ENCODE data around the gene LLGL2. TPM values are rescaled to one million over a fixed set of nuclear protein-coding genes. Genes with fewer than 3 reads are reported as not detected.

The LLGL2 gene
- total RNA-seq, 1 donor from 2014 or later = 34.4 TPM

- H3K36me3 Mint-ChIP-seq (ENCODE audit: low read depth, unreplicated experiment) = peaks cover 12% of the 10 kb centered on the region
- DNase-seq (ENCODE audit: low spot score) = no peak
- no peaks in the 10 kb centered on the region for H3K4me1 Mint-ChIP-seq (ENCODE audit: unreplicated experiment)
- H3K4me3 Mint-ChIP-seq (ENCODE audit: unreplicated experiment) = no peak overlapping the region
- no peaks in the 10 kb centered on the region for H3K9me3 Mint-ChIP-seq (ENCODE audit: unreplicated experiment)
- H3K27me3 Mint-ChIP-seq (ENCODE audit: unreplicated experiment) = peaks cover 13% of the 10 kb centered on the region
- no peak for TF ChIP-seq CTCF (IDR thresholded peaks at IDR 0.05; ENCODE audit: unreplicated experiment)
- no peak overlapping the region for H3K27ac Mint-ChIP-seq (ENCODE audit: unreplicated experiment)
Observed at GRCh38 chr17:75616521-75617122, 91.1 kb downstream of the LLGL2 start.

GRCh38 chr17:75617218-75617617, 91.7 kb downstream of the LLGL2 start:
- Mint-ChIP-seq H3K27me3 (ENCODE audit: unreplicated experiment) (peaks cover 13% of the 10 kb centered on the region), H3K4me3 (ENCODE audit: unreplicated experiment) (no peak overlapping the region), H3K4me1 (ENCODE audit: unreplicated experiment) (no peaks in the 10 kb centered on the region), H3K36me3 (ENCODE audit: low read depth, unreplicated experiment) (peaks cover 11% of the 10 kb centered on the region), H3K27ac (ENCODE audit: unreplicated experiment) (no peak overlapping the region), H3K9me3 (ENCODE audit: unreplicated experiment) (no peaks in the 10 kb centered on the region)
- DNase-seq (ENCODE audit: low spot score) = no peak
- TF ChIP-seq CTCF (IDR thresholded peaks at IDR 0.05; ENCODE audit: unreplicated experiment) = no peak

- TF ChIP-seq CTCF (IDR thresholded peaks at IDR 0.05; ENCODE audit: unreplicated experiment) = no peak
- peaks cover 15% of the 10 kb centered on the region for H3K27me3 Mint-ChIP-seq (ENCODE audit: unreplicated experiment)
- H3K27ac Mint-ChIP-seq (ENCODE audit: unreplicated experiment) = no peak overlapping the region
- no peaks in the 10 kb centered on the region for H3K9me3 Mint-ChIP-seq (ENCODE audit: unreplicated experiment)
- H3K36me3 Mint-ChIP-seq (ENCODE audit: low read depth, unreplicated experiment) = peaks cover 16% of the 10 kb centered on the region
- H3K4me1 Mint-ChIP-seq (ENCODE audit: unreplicated experiment) = no peaks in the 10 kb centered on the region
- no peak for DNase-seq (ENCODE audit: low spot score)
- no peak overlapping the region for H3K4me3 Mint-ChIP-seq (ENCODE audit: unreplicated experiment)
Observed at GRCh38 chr17:75617675-75618074, 92.2 kb downstream of the LLGL2 start.

DNA sequence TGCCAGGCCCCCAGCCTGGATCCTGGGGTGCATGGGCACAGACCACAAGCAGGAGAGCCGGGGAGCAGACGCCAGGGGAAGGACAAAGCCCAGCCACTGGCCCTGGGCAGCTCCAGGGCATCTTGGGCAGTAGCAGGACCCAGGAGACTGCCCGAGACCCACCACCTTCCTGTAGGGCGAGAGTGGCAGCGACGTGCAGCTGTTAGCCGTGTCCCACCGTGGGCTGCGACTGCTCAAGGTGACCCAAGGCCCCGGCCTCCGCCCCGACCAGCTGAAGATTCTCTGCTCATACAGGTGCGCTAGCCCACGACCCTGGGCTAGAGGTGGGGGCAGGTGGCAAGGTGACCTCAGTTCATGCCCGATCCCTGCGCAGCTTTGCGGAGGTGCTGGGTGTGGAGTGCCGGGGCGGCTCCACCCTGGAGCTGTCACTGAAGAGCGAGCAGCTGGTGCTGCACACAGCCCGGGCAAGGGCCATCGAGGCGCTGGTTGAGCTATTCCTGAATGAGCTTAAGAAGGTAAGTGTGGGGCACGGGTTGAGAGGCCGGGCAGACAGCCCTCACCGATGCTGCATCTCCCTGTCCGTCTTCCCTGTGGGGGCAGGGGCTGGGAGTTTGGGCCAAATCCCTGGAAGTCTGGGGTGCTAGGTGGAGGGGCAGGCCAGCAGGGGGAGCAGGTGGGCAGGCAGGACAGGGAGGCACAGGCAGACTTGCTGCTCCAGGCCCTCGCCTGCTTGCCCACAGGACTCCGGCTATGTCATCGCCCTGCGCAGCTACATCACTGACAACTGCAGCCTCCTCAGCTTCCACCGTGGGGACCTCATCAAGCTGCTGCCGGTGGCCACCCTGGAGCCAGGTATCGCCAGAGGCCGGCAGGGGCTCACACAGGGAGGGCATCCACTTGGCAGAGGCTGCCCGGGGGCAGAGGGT, 94.3 kb downstream of the LLGL2 start:
- peak; percentile 68 for TF ChIP-seq CTCF (IDR thresholded peaks at IDR 0.05; ENCODE audit: unreplicated experiment)
- H3K9me3 Mint-ChIP-seq (ENCODE audit: unreplicated experiment) = no peaks in the 10 kb centered on the region
- H3K4me3 Mint-ChIP-seq (ENCODE audit: unreplicated experiment) = no peak overlapping the region
- DNase-seq (ENCODE audit: low spot score) = peak; percentile 77
- no peak overlapping the region for H3K27ac Mint-ChIP-seq (ENCODE audit: unreplicated experiment)
- H3K36me3 Mint-ChIP-seq (ENCODE audit: low read depth, unreplicated experiment) = peaks cover 19% of the 10 kb centered on the region
- H3K27me3 Mint-ChIP-seq (ENCODE audit: unreplicated experiment) = peaks cover 20% of the 10 kb centered on the region
- no peaks in the 10 kb centered on the region for H3K4me1 Mint-ChIP-seq (ENCODE audit: unreplicated experiment)

DNA sequence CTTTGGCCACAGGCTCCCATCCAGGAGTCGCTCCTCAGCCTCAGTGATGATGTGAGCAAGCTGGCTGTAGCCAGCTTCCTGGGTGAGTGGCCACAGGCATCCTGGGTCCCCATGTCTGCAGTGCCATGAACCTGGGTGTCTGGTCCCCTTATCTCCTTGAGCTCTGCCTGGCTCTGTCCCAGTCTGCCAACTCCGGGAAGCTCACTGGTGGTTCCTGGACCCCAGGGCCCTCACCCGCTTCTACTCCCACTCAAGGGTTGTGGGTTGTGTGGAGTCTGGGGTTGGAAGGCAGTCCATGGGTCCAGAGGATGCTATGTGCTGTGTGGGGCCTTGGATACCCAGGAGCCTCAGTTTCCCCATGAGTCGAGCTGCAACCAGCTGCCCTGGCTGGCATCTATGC, 96.0 kb downstream of the LLGL2 start:
- peaks cover 20% of the 10 kb centered on the region for H3K27me3 Mint-ChIP-seq (ENCODE audit: unreplicated experiment)
- H3K4me1 Mint-ChIP-seq (ENCODE audit: unreplicated experiment) = no peaks in the 10 kb centered on the region
- H3K4me3 Mint-ChIP-seq (ENCODE audit: unreplicated experiment) = no peak overlapping the region
- no peak overlapping the region for H3K27ac Mint-ChIP-seq (ENCODE audit: unreplicated experiment)
- no peak for TF ChIP-seq CTCF (IDR thresholded peaks at IDR 0.05; ENCODE audit: unreplicated experiment)
- H3K9me3 Mint-ChIP-seq (ENCODE audit: unreplicated experiment) = no peaks in the 10 kb centered on the region
- peaks cover 19% of the 10 kb centered on the region for H3K36me3 Mint-ChIP-seq (ENCODE audit: low read depth, unreplicated experiment)
- no peak for DNase-seq (ENCODE audit: low spot score)

Measured in endothelial cell (in vitro differentiated cells).